ENCODE results near the gene TLDC2.
A peak's percentile ranks its signal among the peaks of the same experiment; 100 is the strongest.
"Not testable (repeated sequence)": the region's sequence is repeated elsewhere in the genome, so short reads cannot be mapped to it uniquely, and the experiment has no call there.

TLDC2 gene

DNA sequence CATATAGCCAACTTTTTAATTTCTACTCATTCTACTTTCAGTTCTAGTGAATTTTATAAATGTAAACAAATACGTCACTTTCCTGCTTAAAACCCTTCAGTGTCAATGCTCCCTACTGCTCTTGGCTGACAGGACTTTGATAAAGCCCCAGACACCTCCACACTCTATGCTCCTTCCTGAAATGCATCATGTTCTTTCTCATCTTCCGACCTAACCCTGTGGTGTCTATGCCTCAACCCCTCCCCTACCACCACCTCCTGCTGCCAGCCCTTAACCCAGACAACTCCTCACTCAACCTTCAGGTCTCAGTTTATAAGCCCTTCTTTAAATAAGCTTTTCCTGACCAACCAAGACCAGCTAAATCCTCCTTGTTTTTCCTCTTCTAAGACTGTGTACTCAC lies 19.1 kb downstream of the TLDC2 start:
- no peak for TF ChIP-seq Cebpa-rat (IDR thresholded peaks at IDR 0.05)
- H3K36me3 ChIP-seq, result no peaks in the 10 kb centered on the region

GRCh38 chr20:36904690-36905089 lies 28.8 kb downstream of the TLDC2 start:
- TF ChIP-seq Cebpa-rat (IDR thresholded peaks at IDR 0.05), result no peak
- Histone ChIP-seq H3K9me3 (no peaks in the 10 kb centered on the region), H3K4me1 (peaks cover 32% of the 10 kb centered on the region), H4K20me1 (no peaks in the 10 kb centered on the region), H3K27ac (no peak overlapping the region), H3K4me3 (no peak overlapping the region), H3K36me3 (no peaks in the 10 kb centered on the region), H3K27me3 (no peaks in the 10 kb centered on the region), H3K4me2 (no peak overlapping the region), H3K9ac (no peak overlapping the region)

More for the DNA sequence above, 19.1 kb downstream of the TLDC2 start:
- peaks cover 5% of the 10 kb centered on the region; the same call in 1 of the 2 replicates for H3K4me1 ChIP-seq
- no peak overlapping the region for H3K27ac ChIP-seq
- no peak overlapping the region for H3K4me3 ChIP-seq
- no peaks in the 10 kb centered on the region for H4K20me1 ChIP-seq
- no peaks in the 10 kb centered on the region for H3K9me3 ChIP-seq
- H3K4me2 ChIP-seq, result no peak overlapping the region
- H3K27me3 ChIP-seq, result no peaks in the 10 kb centered on the region
- H3K9ac ChIP-seq, result no peak overlapping the region

DNA sequence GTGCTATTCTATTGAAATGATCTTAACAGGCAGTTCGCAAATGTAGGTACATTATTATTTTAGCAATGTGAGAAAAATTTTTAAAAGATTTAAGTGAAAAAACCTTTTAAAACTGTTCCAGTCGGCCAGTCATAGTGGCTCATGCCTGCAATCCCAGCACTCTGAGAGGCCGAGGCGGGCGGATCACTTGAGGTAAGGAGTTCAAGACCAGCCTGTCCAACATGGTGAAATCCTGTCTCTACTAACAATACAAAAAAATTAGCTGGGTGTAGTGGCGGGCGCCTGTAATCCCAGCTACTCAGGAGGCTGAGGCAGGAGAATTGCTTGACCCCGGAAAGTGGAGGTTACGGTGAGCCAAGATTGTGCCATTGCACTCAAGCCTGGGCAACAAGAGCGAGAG lies 29.6 kb downstream of the TLDC2 start:
- not testable (repeated sequence) for H3K36me3 ChIP-seq, H4K20me1 ChIP-seq, H3K9ac ChIP-seq

GRCh38 chr20:36906086-36906485 lies 30.1 kb downstream of the TLDC2 start:
- not testable (repeated sequence) for H3K9ac ChIP-seq, H3K27ac ChIP-seq, H3K36me3 ChIP-seq, H3K4me2 ChIP-seq, H4K20me1 ChIP-seq, H3K4me3 ChIP-seq, H3K27me3 ChIP-seq, H3K9me3 ChIP-seq
- H3K4me1 ChIP-seq, result peaks cover 32% of the 10 kb centered on the region

More for the DNA sequence above, 29.6 kb downstream of the TLDC2 start:
- peaks cover 32% of the 10 kb centered on the region for H3K4me1 ChIP-seq
- not testable (repeated sequence) for H3K9me3 ChIP-seq, H3K27ac ChIP-seq, H3K27me3 ChIP-seq, H3K4me2 ChIP-seq, H3K4me3 ChIP-seq

- H3K27ac ChIP-seq, result peak overlapping the region; percentile 77
- H3K27me3 ChIP-seq, result no peaks in the 10 kb centered on the region
- H3K36me3 ChIP-seq, result no peaks in the 10 kb centered on the region
- H3K4me3 ChIP-seq, result peak overlapping the region; percentile 18; the same call in 1 of the 2 replicates
- peak overlapping the region; percentile 55; the same call in 1 of the 2 replicates for H3K9ac ChIP-seq
- peaks cover 32% of the 10 kb centered on the region for H3K4me1 ChIP-seq
- peak overlapping the region; percentile 81 for H3K4me2 ChIP-seq
- no peak for TF ChIP-seq Cebpa-rat (IDR thresholded peaks at IDR 0.05)
- no peaks in the 10 kb centered on the region for H3K9me3 ChIP-seq
- no peaks in the 10 kb centered on the region for H4K20me1 ChIP-seq
These were observed 32.7 kb downstream of the TLDC2 start for GRCh38 chr20:36908603-36909002.

DNA sequence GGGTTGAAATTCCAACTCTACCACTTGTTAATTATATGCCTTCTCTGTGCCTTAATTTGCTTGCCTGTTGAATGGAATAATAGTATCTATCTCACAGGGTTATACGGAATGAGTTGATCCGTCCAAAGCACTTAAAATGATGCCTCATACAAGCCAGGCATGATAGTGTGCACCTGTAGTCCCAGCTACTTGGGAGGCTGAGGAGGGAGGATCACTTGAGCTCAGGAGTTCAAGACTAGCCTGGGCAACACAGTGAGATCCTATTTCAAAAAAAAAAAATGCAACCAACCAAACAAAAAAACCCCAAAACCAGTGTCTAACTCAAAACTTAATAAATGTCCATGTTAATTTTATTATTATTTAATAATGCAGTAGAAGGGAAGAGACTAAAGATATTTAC lies 40.3 kb downstream of the TLDC2 start:
- H3K36me3 ChIP-seq, result no peaks in the 10 kb centered on the region

GRCh38 chr20:36917240-36917639 lies 41.3 kb downstream of the TLDC2 start:
- H3K4me2 ChIP-seq, result no peak overlapping the region
- H3K4me3 ChIP-seq, result no peak overlapping the region
- no peaks in the 10 kb centered on the region for H3K36me3 ChIP-seq
- no peaks in the 10 kb centered on the region for H4K20me1 ChIP-seq
- H3K4me1 ChIP-seq, result no peaks in the 10 kb centered on the region
- no peak for TF ChIP-seq Cebpa-rat (IDR thresholded peaks at IDR 0.05)
- H3K27ac ChIP-seq, result no peak overlapping the region
- H3K9me3 ChIP-seq, result no peaks in the 10 kb centered on the region
- no peak overlapping the region for H3K9ac ChIP-seq
- H3K27me3 ChIP-seq, result no peaks in the 10 kb centered on the region

More for the DNA sequence above, 40.3 kb downstream of the TLDC2 start:
- no peak for TF ChIP-seq Cebpa-rat (IDR thresholded peaks at IDR 0.05)
- no peak overlapping the region for H3K27ac ChIP-seq
- no peaks in the 10 kb centered on the region for H3K9me3 ChIP-seq
- H3K4me1 ChIP-seq, result no peaks in the 10 kb centered on the region
- H3K4me2 ChIP-seq, result no peak overlapping the region
- no peaks in the 10 kb centered on the region for H4K20me1 ChIP-seq
- H3K9ac ChIP-seq, result no peak overlapping the region
- H3K4me3 ChIP-seq, result no peak overlapping the region
- no peaks in the 10 kb centered on the region for H3K27me3 ChIP-seq

GRCh38 chr20:36917943-36918342 lies 42.0 kb downstream of the TLDC2 start:
- Histone ChIP-seq H3K27ac (no peak overlapping the region), H3K9ac (no peak overlapping the region), H3K9me3 (no peaks in the 10 kb centered on the region), H3K27me3 (no peaks in the 10 kb centered on the region), H3K36me3 (no peaks in the 10 kb centered on the region), H3K4me1 (no peaks in the 10 kb centered on the region), H4K20me1 (no peaks in the 10 kb centered on the region), H3K4me3 (no peak overlapping the region), H3K4me2 (no peak overlapping the region)
- no peak for TF ChIP-seq Cebpa-rat (IDR thresholded peaks at IDR 0.05)

- no peak for TF ChIP-seq Cebpa-rat (IDR thresholded peaks at IDR 0.05)
- Histone ChIP-seq H3K4me3 (no peak overlapping the region), H3K4me1 (no peaks in the 10 kb centered on the region), H4K20me1 (no peaks in the 10 kb centered on the region), H3K4me2 (no peak overlapping the region), H3K9ac (no peak overlapping the region), H3K9me3 (no peaks in the 10 kb centered on the region), H3K27ac (no peak overlapping the region), H3K36me3 (no peaks in the 10 kb centered on the region), H3K27me3 (no peaks in the 10 kb centered on the region)
These were observed 43.9 kb downstream of the TLDC2 start for GRCh38 chr20:36919715-36920333.

DNA sequence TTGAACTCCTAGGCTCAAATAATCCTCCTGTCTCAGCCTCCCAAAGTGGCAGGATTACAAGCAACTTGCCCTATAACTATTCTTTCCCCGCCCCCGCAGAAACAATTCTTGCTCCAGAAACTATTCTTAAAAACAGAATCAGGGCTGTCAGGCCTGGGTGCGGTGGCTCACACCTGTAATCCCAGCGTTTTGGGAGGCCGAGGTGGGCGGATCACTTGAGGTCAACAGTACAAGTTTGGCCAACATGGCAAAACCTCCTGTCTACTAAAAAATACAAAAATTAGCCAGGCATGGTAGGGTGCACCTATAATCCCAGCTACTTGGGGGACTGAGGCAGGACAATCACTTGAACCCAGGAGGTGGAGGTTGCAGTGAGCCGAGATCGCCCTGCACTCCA lies 44.4 kb downstream of the TLDC2 start:
- H3K36me3 ChIP-seq, result no peaks in the 10 kb centered on the region
- no peak for TF ChIP-seq Cebpa-rat (IDR thresholded peaks at IDR 0.05)
- H3K9ac ChIP-seq, result no peak overlapping the region

More for the DNA sequence above, 44.4 kb downstream of the TLDC2 start:
- Histone ChIP-seq H3K4me3 (no peak overlapping the region), H3K4me2 (no peak overlapping the region), H3K27me3 (no peaks in the 10 kb centered on the region), H3K9me3 (no peaks in the 10 kb centered on the region), H4K20me1 (no peaks in the 10 kb centered on the region), H3K4me1 (no peaks in the 10 kb centered on the region), H3K27ac (no peak overlapping the region)
